Adrenal gland (tissue), 5 donors: ENCODE data around the gene AUTS2.

Experiments used
- CTCF ChIP-seq, 6 experiments: fragments of 450-650 bp in 4 of 6; fragments of 200-600 bp in 2 of 6; sonication (generic) in 1 of 6; IDR thresholded peaks; 1 replicate in 5 of 6; 2 replicates in 1 of 6; pipeline versions ENCODE4 v1.5.1 to v1.8.0; 2016 to 2021; ENCODE audit warnings: antibody characterized with exemption in 6 of 6, mild to moderate bottlenecking in 2 of 6, moderate library complexity in 1 of 6
- POLR2A ChIP-seq, 2 donors: fragments of 450-650 bp; IDR thresholded peaks; one replicate each; pipeline ENCODE4 v1.6.1; 2017; ENCODE audit warnings: antibody characterized with exemption in 2 of 2, mild to moderate bottlenecking in 2 of 2, moderate library complexity in 1 of 2
- donor health status: DM: no; HTN: no; CAD: no.

GRCh38 chr7:70647801-70648498, 1049.7 kb downstream of the AUTS2 start:
- TF ChIP-seq CTCF (IDR thresholded peaks at IDR 0.05) (no peak), POLR2A (IDR thresholded peaks at IDR 0.05) (no peak)
